ENCODE measurements around the gene ARID5A.
A peak's percentile ranks its signal among the peaks of the same experiment; 100 is the strongest.

The ARID5A gene

DNA sequence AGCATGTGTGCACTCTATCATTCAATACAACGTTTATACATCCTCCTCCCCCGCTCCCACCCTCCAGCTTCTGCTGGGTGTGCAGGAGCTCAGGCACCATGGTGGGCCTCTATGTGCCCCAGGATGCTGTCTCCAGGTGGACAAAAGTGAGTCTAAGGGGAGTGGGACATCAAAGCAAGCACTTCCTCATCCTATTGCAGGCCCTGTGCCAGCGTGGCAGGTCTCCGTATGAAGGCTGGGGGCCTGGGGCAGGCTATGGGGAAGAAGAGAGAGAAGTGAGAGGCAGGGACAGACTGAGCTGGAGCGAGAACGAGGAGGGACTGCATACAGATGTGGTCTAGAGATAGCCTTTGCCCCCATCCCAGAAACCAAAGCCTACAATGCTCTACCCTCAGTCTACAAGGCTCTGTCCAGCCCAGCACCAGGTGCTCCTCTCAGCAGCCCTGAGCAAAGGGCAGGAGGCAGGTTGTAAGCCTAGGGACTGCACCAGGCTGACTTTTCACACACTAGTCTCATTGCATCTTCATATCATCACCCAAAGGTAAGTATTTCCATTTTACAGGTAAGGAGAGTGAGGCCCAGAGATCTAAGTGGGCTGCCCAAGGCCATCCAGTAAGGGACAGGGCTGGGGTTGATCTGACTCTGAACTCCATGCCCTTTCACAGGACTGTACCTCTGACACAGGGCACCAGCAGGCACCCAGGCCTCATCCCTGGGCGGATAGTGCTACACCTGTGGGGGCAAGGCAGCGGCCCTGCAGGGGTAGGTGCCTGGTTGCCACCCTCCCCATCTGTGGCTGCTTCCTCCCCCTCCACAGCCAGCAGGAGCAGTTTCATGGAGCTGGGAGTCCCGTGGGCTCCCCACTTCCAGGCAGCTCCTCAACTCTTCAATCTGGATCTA, 14.0 kb upstream of the ARID5A start:
- H3K27ac ChIP-seq (ENCODE audit: low read depth, low read length): no peak overlapping the region
- H3K4me1 ChIP-seq (ENCODE audit: control insufficient read depth, insufficient read depth, low read length): 0 out of 2 replicates have a peak, but pooled peaks cover 2% of the 10 kb centered on the region
- no peak overlapping the region for H3K9ac ChIP-seq (ENCODE audit: low read length)
- H3K27me3 ChIP-seq (ENCODE audit: control insufficient read depth, insufficient read depth, low read length): peaks cover 33% of the 10 kb centered on the region
- no peaks in the 10 kb centered on the region for H3K36me3 ChIP-seq (ENCODE audit: control insufficient read depth, insufficient read depth, low read length)
- H3K9me3 ChIP-seq (ENCODE audit: control insufficient read depth, insufficient read depth, low read depth, low read length): 0 out of 2 replicates have a peak, but pooled peaks cover 3% of the 10 kb centered on the region
- H3K4me3 ChIP-seq (ENCODE audit: low read depth, low read length): no peak overlapping the region

- no peak overlapping the region for H3K4me3 ChIP-seq (ENCODE audit: low read depth, low read length)
- H3K27me3 ChIP-seq (ENCODE audit: control insufficient read depth, insufficient read depth, low read length): peaks cover 39% of the 10 kb centered on the region
- H3K36me3 ChIP-seq (ENCODE audit: control insufficient read depth, insufficient read depth, low read length): no peaks in the 10 kb centered on the region
- H3K27ac ChIP-seq (ENCODE audit: low read depth, low read length): no peak overlapping the region
- no peaks in the 10 kb centered on the region for H3K9me3 ChIP-seq (ENCODE audit: control insufficient read depth, insufficient read depth, low read depth, low read length)
- H3K9ac ChIP-seq (ENCODE audit: low read length): no peak overlapping the region
- H3K4me1 ChIP-seq (ENCODE audit: control insufficient read depth, insufficient read depth, low read length): peaks cover 12% of the 10 kb centered on the region; the same call in 1 of the 2 replicates
These were observed 12.7 kb upstream of the ARID5A start for GRCh38 chr2:96523659-96524481.

DNA sequence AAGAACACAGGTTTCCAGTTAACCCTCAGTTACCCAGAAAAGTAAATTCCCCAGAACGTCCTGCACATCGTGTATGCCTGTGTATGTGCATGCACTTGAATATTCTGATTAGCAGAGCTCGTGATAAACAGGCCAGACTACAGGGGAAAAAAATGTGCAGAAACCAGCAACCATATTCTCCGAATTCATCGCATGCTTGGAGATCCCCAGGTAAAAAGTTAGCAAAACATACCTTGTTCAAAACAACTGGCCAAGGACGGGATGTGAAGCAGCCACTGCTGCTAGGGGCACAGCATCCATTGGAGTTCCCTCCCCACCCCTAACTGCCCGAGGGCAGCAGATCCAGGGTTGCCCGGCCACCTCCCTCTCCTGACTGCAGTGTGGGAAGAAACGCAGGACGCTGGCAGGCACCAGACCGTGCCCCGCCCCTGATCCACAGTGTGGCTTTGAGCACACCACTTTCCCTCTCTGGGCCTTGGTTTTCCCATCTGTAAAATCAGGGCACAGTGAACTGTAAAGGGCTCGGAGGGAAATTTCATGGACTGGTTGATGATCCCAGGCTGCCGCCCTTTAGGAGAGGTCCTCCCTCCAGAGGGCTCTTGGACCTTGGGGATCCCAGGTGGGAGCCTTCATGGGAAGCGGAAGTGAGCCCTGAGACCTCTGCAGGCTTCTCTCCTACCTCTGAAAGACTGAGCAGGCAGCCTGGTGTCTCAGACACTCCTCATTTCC, 11.9 kb upstream of the ARID5A start:
- H3K27me3 ChIP-seq (ENCODE audit: control insufficient read depth, insufficient read depth, low read length): peaks cover 46% of the 10 kb centered on the region
- no peaks in the 10 kb centered on the region for H3K36me3 ChIP-seq (ENCODE audit: control insufficient read depth, insufficient read depth, low read length)
- peaks cover 12% of the 10 kb centered on the region; the same call in 1 of the 2 replicates for H3K4me1 ChIP-seq (ENCODE audit: control insufficient read depth, insufficient read depth, low read length)
- H3K27ac ChIP-seq (ENCODE audit: low read depth, low read length): no peak overlapping the region
- no peak overlapping the region for H3K4me3 ChIP-seq (ENCODE audit: low read depth, low read length)
- no peak overlapping the region for H3K9ac ChIP-seq (ENCODE audit: low read length)
- no peaks in the 10 kb centered on the region for H3K9me3 ChIP-seq (ENCODE audit: control insufficient read depth, insufficient read depth, low read depth, low read length)

GRCh38 chr2:96525211-96525507, 11.4 kb upstream of the ARID5A start:
- Histone ChIP-seq H3K27ac (ENCODE audit: low read depth, low read length) (no peak overlapping the region), H3K4me3 (ENCODE audit: low read depth, low read length) (no peak overlapping the region), H3K36me3 (ENCODE audit: control insufficient read depth, insufficient read depth, low read length) (no peaks in the 10 kb centered on the region), H3K4me1 (ENCODE audit: control insufficient read depth, insufficient read depth, low read length) (peaks cover 12% of the 10 kb centered on the region; the same call in 1 of the 2 replicates), H3K9me3 (ENCODE audit: control insufficient read depth, insufficient read depth, low read depth, low read length) (no peaks in the 10 kb centered on the region), H3K27me3 (ENCODE audit: control insufficient read depth, insufficient read depth, low read length) (peaks cover 50% of the 10 kb centered on the region), H3K9ac (ENCODE audit: low read length) (no peak overlapping the region)

- Histone ChIP-seq H3K36me3 (ENCODE audit: control insufficient read depth, insufficient read depth, low read length) (no peaks in the 10 kb centered on the region), H3K4me3 (ENCODE audit: low read depth, low read length) (no peak overlapping the region), H3K4me1 (ENCODE audit: control insufficient read depth, insufficient read depth, low read length) (peaks cover 12% of the 10 kb centered on the region; the same call in 1 of the 2 replicates), H3K9me3 (ENCODE audit: control insufficient read depth, insufficient read depth, low read depth, low read length) (no peaks in the 10 kb centered on the region), H3K9ac (ENCODE audit: low read length) (no peak overlapping the region), H3K27ac (ENCODE audit: low read depth, low read length) (no peak overlapping the region), H3K27me3 (ENCODE audit: control insufficient read depth, insufficient read depth, low read length) (peaks cover 50% of the 10 kb centered on the region)
These were observed 10.4 kb upstream of the ARID5A start for GRCh38 chr2:96526101-96526591.

- Histone ChIP-seq H3K9me3 (ENCODE audit: control insufficient read depth, insufficient read depth, low read depth, low read length) (no peaks in the 10 kb centered on the region), H3K4me3 (ENCODE audit: low read depth, low read length) (peak overlapping the region; percentile 32), H3K9ac (ENCODE audit: low read length) (no peak overlapping the region), H3K27me3 (ENCODE audit: control insufficient read depth, insufficient read depth, low read length) (peaks cover 50% of the 10 kb centered on the region), H3K36me3 (ENCODE audit: control insufficient read depth, insufficient read depth, low read length) (no peaks in the 10 kb centered on the region), H3K27ac (ENCODE audit: low read depth, low read length) (no peak overlapping the region), H3K4me1 (ENCODE audit: control insufficient read depth, insufficient read depth, low read length) (peaks cover 18% of the 10 kb centered on the region; the same call in 1 of the 2 replicates)
These were observed 9.8 kb upstream of the ARID5A start for GRCh38 chr2:96526615-96527285.

GRCh38 chr2:96527286-96528005, 9.1 kb upstream of the ARID5A start:
- Histone ChIP-seq H3K9me3 (ENCODE audit: control insufficient read depth, insufficient read depth, low read depth, low read length) (no peaks in the 10 kb centered on the region), H3K4me1 (ENCODE audit: control insufficient read depth, insufficient read depth, low read length) (peaks cover 22% of the 10 kb centered on the region; the same call in 1 of the 2 replicates), H3K27ac (ENCODE audit: low read depth, low read length) (no peak overlapping the region), H3K9ac (ENCODE audit: low read length) (no peak overlapping the region), H3K27me3 (ENCODE audit: control insufficient read depth, insufficient read depth, low read length) (peaks cover 50% of the 10 kb centered on the region), H3K4me3 (ENCODE audit: low read depth, low read length) (peak overlapping the region; percentile 44), H3K36me3 (ENCODE audit: control insufficient read depth, insufficient read depth, low read length) (no peaks in the 10 kb centered on the region)

DNA sequence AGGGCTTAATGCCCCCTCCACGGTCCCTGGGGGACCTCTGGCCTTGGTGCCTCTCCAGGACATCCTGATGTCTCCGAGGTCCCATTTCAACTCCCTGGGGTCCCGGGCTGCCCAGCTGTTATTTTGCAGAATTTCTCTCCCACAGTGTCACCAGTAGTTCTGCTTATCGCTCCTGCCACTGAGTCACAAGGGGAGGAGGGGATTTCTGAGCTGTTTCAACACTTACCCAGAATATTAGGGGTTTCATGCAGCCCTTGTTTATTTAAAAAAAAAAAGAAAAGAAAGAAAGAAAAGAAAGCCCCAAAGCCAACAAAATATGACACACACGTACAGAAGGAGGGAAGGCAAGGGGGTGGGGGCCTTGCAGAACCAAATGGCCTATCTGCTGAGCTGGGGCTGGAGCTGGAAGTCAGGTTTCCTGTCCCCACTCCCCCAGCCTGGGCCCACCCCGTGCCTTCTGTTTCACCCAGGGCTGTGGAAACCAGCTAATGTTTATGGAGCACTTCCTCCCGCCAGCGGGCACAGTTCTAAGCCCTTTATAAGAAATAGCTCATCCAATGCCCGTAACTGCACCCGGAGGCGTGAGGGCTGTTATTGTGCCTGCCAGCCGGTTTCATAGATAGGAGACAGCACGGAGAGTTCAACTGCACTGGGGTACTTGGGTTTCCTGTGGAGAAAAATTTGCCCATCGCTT, 8.4 kb upstream of the ARID5A start:
- no peak overlapping the region for H3K9ac ChIP-seq (ENCODE audit: low read length)
- H3K27me3 ChIP-seq (ENCODE audit: control insufficient read depth, insufficient read depth, low read length): peaks cover 50% of the 10 kb centered on the region
- peaks cover 28% of the 10 kb centered on the region; the same call in 1 of the 2 replicates for H3K4me1 ChIP-seq (ENCODE audit: control insufficient read depth, insufficient read depth, low read length)
- H3K9me3 ChIP-seq (ENCODE audit: control insufficient read depth, insufficient read depth, low read depth, low read length): no peaks in the 10 kb centered on the region
- no peaks in the 10 kb centered on the region for H3K36me3 ChIP-seq (ENCODE audit: control insufficient read depth, insufficient read depth, low read length)
- H3K27ac ChIP-seq (ENCODE audit: low read depth, low read length): no peak overlapping the region
- H3K4me3 ChIP-seq (ENCODE audit: low read depth, low read length): peak overlapping the region; percentile 44

GRCh38 chr2:96528700-96529375, 7.7 kb upstream of the ARID5A start:
- H3K27me3 ChIP-seq (ENCODE audit: control insufficient read depth, insufficient read depth, low read length): peaks cover 46% of the 10 kb centered on the region
- H3K4me3 ChIP-seq (ENCODE audit: low read depth, low read length): no peak overlapping the region
- no peaks in the 10 kb centered on the region for H3K9me3 ChIP-seq (ENCODE audit: control insufficient read depth, insufficient read depth, low read depth, low read length)
- no peak overlapping the region for H3K9ac ChIP-seq (ENCODE audit: low read length)
- no peak overlapping the region for H3K27ac ChIP-seq (ENCODE audit: low read depth, low read length)
- no peaks in the 10 kb centered on the region for H3K36me3 ChIP-seq (ENCODE audit: control insufficient read depth, insufficient read depth, low read length)
- H3K4me1 ChIP-seq (ENCODE audit: control insufficient read depth, insufficient read depth, low read length): peaks cover 33% of the 10 kb centered on the region; the same call in 1 of the 2 replicates
